ENCODE data around the gene HS1BP3.

DNA sequence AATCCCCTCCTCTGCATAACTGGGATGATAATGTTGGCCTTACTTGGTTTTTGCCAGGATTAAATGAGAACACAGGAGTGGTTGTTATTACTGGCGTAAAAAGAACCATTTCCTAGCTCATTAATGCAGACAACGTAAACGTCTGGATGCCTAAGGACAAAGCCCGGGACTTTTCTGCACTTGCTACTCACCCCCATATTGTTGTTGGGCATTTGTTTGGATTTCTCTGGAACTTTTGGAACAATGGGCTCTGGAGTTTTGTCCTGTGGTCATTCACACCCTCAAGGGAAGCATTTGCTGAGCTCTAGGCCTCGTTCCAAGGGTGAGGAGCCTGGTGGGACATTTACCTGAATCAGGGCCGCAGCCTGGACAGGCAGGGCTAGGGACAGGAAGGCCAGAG, 76.0 kb downstream of the HS1BP3 start:
- TF ChIP-seq, protein P1, sequence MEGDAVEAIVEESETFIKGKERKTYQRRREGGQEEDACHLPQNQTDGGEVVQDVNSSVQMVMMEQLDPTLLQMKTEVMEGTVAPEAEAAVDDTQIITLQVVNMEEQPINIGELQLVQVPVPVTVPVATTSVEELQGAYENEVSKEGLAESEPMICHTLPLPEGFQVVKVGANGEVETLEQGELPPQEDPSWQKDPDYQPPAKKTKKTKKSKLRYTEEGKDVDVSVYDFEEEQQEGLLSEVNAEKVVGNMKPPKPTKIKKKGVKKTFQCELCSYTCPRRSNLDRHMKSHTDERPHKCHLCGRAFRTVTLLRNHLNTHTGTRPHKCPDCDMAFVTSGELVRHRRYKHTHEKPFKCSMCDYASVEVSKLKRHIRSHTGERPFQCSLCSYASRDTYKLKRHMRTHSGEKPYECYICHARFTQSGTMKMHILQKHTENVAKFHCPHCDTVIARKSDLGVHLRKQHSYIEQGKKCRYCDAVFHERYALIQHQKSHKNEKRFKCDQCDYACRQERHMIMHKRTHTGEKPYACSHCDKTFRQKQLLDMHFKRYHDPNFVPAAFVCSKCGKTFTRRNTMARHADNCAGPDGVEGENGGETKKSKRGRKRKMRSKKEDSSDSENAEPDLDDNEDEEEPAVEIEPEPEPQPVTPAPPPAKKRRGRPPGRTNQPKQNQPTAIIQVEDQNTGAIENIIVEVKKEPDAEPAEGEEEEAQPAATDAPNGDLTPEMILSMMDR (conservative IDR thresholded peaks at IDR 0.05; ENCODE audit: low read depth, low read length) = no peak
- no peak for TF ChIP-seq EZH2 (IDR thresholded peaks at IDR 0.05; ENCODE audit: low read length, unreplicated experiment)
- no peak for TF ChIP-seq EZH2phosphoT487 (IDR thresholded peaks at IDR 0.05; ENCODE audit: borderline replicate concordance, low read length)

Measured in PC-3 (cell line).